Cardiac septum (tissue), 1 donor: ENCODE measurements around the gene CREBBP. TPM values are rescaled to one million over a fixed set of nuclear protein-coding genes. Genes with fewer than 3 reads are reported as not detected.

Experiments
- DNase-seq: peaks from one replicate; pipeline ENCODE4 v3.0.0-alpha.2; 2020; ENCODE audit warnings: low spot score
- intact Hi-C: fragments of 100-400 bp; cut with DNase I; formaldehyde crosslinking; loops from one replicate; pipeline ENCODE4 v1.14.0; 2022
- total RNA-seq: library from RNA; stranded (reverse); fragmentation: NEBNext Ultra II Directional; extraction: Animal tissue kit (Norgen Biotek cat#: 25700); gene quantifications from one replicate; pipeline ENCODE4 v1.2.1, GENCODE V29; 2021
- donor health status: DM: no; HTN: no; CAD: no.

CREBBP gene
- total RNA-seq, 1 donor from 2014 or later: 39.0 TPM

DNA sequence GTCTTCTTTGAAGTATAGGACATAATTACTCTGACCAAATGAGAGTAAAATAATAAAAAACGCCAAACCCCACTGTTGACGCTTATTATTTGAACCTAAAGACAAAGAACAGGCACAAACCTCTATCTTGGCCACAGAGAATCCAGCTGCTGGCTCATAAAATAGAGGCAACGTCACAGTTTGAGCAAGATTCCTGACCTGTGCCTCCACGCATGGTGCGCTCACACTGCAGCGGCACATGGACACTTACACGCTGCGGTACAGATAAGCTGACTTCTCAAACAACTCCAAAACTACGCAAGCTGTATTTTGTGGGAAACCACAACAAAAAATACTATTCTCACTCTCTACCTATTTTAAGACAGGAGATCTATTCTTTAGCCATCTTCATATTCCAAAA, 124.4 kb downstream of the CREBBP start:
- intact Hi-C loops: no loop called here
- DNase-seq: no peak

DNA sequence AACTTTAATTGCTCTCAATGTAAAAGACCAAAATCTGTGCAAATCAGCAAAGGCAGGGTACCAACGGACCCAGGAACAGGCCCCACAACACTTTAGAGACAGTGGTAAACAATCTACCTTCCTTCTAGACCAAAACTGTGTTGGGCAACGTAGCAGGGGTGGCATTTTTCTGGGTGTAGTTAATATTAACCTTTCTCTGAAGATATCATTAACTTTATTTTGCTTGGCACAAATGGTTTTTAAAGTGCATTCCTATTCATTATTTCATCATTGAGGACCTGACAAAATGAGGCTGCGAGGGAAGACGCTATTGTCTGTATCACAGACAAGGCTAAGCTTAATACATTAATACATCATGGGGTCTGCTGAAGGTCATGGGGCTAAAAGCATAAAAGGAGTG, 125.3 kb downstream of the CREBBP start:
- intact Hi-C loops: no loop called here
- no peak for DNase-seq

DNA sequence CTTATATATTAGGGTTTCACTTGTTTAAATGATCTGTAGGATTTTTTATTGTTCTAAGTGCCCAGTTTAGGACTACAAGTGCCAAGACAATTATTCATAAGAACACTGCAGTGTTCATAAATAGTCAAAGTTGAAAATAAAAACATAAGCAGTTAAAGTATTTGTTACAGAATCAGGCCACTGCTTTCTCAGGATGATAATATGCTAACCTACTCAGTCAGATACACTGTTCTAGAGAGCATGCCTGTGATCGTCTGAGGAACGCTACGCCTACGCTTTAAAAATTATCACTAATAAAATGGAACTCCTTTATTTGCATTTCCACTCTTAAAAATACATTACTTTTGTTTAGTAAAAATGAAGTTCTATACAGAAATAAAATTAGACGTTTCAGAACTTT, 125.7 kb downstream of the CREBBP start:
- intact Hi-C loops: no loop called here

DNA sequence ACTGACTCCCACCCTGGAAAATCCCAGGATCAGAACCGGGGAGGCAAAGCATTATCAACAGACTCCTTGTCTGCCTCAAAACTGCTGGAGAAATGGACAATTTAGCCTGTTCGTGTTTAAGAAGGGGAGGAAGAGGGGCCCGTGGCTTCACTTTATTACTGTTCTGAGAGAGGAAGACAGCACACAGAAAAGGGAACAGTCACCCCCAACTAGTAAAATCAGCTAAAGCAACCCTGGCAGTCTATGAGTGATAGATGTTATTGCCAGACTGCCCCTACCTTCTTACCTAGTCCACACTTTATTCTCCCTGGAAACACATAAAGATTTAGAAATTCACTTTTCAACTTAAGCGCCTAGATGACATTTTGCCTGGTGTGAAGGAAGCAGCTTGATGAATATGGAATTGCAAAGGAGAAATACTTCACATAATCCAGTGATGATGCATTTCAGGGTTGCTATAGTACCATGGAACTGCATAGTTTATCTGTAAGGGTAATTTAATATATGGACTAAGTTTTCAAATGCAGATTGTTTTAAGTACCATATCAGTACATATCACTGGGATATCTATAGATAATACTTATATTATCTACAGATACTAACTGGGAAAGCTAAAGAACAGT, 126.3 kb downstream of the CREBBP start:
- DNase-seq: no peak
- intact Hi-C loops: no loop called here

More for the DNA sequence above, 125.7 kb downstream of the CREBBP start:
- DNase-seq: no peak

DNA sequence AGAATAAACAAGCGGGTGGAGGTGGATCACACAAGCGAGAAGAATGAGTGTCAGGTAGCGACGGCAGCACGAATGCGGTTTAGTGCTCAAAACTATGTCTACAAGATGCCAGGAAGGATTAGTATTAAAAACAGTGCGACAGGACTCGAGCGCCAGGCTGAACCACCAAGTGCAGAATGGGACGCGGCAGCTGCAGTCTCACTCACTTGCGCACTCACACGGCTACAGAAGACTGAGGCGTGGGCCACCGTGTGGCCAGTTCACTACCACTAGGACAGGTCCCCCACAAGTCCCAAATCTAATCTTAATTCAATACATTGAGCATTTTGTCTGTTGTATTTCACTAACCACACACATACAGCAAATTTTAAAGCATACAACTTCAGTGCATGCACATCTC, 127.5 kb downstream of the CREBBP start:
- intact Hi-C loops: no loop called here
- DNase-seq: no peak

DNA sequence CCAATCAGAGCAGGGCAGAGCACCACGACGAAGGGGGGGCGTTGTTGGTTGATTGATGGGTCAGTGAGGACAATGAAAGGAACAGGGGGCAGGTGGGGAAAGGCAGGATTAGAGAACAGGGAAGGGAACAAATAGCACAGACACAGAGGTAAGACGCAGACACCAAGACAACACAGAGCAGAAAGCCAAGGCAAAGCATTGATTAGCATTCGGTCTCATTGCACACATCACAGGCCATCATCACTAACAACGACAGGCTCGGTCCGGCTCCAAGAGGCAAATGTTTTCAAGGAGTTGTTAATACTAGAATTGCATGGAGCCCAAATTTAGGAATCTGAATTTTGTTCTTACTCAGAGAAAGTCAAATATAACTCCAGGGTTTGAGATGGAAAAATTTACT, 128.6 kb downstream of the CREBBP start:
- intact Hi-C loops: no loop called here
- no peak for DNase-seq

DNA sequence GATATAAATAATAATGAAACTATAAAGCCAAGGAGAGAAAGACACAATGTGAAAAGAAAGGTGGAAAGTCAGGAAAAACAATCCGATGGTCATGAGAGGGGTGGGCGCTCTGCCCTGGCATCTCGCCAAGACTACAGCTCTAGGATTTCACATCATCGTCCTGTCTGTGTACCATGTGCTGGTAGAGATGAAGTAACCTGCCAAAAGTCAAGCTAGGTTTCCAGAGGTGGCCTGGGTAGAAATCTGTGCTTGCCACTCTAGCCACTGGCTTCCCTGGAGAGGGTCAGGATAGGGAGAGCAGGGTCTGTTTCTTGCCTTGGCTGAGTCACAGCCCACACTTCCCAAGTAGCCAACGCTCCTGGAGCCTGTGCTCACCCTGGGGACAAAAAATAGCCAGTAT, 132.2 kb downstream of the CREBBP start:
- intact Hi-C loops: no loop called here
- DNase-seq: no peak

DNA sequence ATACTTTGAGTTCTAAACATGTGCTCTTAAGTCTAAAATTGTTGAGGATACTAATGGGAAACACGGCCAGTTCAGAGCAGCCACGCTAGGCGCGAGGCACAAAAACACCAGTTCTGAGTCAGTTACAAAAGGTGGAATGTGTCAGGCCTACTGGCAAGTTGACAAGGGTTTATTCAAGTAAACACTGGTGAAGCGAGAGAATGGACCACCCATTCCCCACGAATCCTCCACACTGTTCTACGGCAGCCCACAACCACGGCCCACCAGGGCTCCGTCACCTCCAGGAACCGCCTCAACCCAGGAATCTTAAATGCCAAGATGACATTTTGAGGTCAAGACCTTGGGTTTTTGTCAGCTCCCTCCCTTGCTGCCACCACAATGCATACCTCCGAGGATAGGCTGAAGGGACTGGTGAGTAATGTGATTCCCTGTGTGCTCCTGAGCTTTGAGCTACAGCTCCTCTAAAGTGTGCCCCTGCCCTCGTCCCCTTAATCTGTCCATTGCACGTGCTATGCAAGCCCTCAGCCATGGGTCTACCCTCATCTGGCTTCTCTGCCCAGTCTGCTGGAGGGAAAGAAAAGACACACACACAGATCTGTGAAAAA, 134.7 kb downstream of the CREBBP start:
- intact Hi-C loops: no loop called here

DNA sequence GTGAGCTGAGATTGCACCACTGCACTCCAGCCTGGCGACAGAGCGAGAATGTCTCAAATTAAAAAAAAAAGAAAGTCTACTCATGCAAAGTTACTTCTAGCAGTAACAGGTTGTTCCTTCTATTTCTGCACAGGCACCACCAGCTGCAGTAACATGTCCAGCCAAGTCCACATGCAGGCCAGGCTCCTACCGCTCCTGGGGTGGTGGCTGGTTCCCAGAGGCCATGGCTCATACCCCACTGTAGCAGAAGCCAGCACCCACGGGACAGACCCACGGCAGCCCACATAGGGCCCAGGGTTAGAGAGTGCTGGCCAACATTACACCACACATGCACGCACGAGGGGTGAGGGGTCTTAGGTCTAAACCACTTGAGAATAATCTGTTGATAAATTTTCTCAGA, 136.5 kb downstream of the CREBBP start:
- intact Hi-C loops: no loop called here

More for the DNA sequence above, 134.7 kb downstream of the CREBBP start:
- no peak for DNase-seq

DNA sequence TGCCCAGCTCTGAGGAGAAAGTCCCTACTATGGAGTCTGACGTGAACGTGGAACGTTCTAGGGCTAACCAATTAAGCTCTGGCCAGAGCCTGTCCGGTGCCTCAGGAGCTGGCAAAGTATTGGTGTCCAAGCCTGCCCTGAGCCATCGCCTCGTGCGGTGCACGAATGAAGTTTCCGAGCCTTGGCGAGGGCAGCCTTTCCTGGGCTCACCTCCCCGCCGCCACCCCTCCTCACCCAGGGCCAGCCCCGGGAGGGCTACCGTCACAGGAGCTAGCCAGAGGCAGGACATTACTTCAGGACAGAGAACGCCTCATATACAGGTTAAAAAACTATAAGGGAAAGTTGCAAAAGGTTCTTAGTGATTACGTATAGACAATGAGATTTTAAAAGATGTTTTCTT, 139.6 kb downstream of the CREBBP start:
- intact Hi-C loops: no loop called here
- DNase-seq: peak; percentile 63

More for the DNA sequence above, 136.5 kb downstream of the CREBBP start:
- DNase-seq: no peak

DNA sequence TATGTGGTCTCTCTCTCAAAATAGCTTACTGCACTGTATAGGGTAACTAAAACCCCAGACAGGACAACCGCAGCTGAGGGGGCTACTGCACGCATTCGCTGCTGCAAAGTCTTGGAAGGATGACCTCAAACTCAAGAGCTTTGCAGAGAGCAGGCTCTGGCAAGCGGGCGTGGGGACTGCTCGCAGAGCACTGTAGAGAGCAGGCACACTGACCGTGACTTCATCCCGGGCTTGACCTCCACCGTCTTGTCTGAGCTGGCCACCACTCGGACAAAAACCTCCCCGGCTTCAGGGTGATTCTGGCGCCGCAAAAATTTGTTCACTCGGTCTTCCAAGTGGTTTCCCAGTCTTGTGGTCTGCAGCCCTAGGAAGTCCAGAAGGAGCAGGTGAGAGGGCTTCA, 140.3 kb downstream of the CREBBP start:
- intact Hi-C loops: no loop called here
- DNase-seq: no peak

DNA sequence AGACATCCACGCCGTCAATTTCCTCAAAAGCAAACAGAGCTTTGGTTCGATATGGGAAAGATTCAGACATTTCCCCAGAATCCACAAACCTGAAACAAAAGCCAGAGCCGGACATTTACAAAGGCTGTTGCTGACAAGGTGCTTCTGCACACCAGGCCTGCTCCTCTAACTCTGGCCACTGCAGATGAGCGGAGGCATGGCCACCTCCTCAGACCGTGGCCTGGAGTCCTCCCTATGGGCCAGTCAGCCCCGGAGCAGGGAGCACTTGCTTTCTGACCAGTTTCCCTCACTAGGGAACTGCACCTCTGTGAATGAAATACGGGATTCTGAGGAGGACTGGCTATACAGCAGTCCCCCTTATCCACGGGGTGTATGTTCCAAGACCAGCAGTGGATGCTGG, 140.9 kb downstream of the CREBBP start:
- no peak for DNase-seq
- intact Hi-C loops: no loop called here

DNA sequence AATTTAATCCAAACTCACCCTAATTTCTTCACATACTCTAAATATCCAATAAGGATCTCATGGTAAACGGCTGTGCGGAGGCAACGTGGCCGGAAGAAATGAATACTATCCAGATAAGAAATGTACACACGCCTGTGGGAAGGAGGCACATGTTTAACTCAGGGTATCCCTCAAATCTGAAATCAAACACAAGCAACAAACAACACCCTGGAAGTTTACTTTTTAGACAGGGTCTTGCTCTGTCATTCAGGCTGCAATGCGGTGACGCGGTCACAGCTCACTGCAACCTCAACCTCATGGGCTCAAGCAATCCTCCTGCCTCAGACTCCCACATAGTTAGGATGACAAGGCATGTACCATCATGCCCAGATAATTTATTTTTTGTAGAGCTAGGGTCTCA, 142.0 kb downstream of the CREBBP start:
- intact Hi-C loops: no loop called here
- no peak for DNase-seq

DNA sequence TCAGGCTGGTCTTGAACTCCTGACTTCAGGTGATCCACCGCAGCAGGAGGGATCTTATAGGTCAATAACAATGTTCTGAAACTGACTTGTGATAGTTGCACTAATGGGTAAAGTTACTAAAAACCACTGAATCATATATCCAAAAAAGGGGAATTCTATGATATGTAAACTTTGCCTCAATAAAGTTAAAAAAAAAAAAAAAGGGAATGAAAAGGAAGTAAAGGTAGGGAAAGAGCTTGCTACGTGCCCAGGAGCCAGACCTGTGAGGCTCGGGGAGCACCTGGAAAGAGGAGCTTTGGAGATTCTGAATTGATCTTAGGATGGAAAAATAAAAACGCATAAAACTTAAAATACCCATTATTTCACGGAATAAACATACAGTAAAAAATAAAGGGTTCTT, 142.4 kb downstream of the CREBBP start:
- intact Hi-C loops: no loop called here
- no peak for DNase-seq

DNA sequence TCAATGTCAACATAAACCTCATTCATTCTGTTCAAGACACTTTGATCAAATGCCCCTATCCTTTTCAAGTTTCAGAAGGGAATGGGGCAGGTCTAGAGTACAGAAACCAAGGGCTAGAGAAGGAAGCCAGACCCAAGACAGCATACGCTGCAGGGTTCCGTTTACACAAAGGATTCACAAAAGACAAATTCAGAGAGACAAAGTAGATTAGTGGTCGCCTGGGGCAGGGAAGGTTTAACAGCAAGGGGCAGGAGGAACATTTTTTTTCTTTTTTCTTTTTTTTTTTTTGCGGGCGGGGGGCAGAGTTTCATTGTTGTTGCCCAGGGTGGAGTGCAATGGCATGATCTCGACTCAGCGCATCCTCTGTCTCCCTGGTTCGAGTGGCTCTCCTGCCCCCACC, 143.3 kb downstream of the CREBBP start:
- intact Hi-C loops: no loop called here
- no peak for DNase-seq

DNA sequence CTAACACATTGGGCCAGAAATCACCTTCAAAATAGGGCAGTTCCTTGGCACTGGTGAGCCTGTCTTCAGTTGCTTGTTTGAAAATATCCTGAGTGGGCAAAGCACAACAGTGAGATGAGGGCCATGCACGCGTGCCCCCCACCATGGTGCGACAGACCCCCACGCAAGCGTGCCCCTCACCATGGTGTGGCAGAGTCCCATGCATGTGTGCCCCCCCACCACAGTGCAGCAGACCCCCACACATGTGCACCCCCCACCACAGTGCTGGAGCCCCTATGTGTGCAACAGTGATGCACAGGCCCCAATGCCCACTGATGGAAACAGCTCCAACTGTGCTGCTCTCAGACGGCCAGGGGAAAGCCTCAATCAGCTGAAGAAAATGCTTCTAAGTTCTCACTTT, 144.4 kb downstream of the CREBBP start:
- no peak for DNase-seq
- intact Hi-C loops: no loop called here

DNA sequence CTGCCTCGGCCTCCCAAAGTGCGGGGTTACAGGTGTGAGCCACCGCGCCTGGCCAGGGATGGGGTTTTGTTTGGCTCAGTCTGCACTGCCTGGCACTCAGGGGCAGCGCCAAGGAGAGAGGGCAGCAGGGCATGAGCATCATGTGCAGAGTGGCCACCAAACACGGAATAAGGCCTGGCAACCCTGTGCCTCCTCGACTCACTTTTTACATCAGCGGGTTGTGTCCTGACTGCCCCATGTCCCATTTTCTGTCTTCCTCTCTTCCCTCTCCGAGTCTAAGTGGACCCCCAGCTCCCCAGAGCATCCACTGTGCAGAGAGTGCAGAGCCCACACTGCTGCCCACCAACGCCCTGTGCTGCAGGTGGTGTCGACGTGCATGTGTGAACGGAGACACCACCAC, 145.0 kb downstream of the CREBBP start:
- DNase-seq: no peak

DNA sequence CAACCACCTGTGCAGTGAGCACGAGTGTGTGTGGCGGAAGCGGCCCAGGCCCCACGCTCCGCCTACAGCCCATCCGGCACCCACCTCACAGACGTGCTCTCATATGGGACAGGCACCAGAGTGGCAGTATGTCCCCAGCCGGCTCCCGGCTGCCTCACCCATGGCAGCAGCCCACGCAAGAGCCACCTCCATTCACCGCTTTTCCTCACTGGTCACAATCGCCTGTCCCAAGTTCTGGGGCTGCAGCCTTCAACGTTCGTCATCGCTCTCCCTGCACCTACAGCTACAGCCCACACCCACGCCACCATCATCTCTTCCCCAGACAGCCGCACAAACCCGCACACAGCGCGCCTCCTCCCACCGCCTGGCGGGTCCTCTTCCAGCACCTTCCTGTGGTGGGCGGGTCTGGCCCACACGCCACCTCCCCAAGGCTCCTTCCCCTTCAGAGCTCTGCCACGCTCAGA, 145.7 kb downstream of the CREBBP start:
- no peak for DNase-seq
- intact Hi-C loops: no loop called here

More for the DNA sequence above, 145.0 kb downstream of the CREBBP start:
- intact Hi-C loops: no loop called here

DNA sequence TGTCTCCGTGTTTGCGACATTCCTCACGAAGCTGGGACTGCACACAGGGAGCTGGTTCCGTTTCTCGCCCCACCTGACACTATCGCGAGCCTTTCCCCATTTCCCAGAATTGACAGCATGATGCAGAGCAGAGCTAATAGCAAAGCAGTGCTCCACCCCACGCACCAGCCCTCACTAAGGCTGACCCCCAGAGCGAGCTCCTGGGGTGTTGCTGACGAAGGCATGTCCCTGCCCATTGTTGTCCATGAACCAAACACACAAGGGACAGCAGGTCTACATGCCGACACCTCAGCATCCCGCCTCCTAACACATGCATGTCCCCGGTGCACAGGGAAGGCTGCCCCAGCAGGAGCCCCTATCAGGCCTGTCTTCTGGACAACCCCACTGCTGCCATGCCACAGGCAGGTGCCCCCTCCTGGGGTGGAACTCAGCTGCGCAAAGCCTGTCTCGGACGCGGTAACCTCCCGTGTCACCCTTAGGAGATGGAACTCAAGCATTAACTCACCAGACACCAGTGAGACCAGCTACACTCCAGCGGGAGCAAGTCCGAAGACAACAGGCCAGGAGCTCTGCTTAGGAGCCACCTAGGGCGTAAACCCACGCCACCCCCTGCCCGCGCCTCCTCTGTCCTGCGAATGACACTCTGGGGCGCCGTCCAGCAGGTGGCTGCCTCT, 146.3 kb downstream of the CREBBP start:
- DNase-seq: no peak
- intact Hi-C loops: no loop called here

DNA sequence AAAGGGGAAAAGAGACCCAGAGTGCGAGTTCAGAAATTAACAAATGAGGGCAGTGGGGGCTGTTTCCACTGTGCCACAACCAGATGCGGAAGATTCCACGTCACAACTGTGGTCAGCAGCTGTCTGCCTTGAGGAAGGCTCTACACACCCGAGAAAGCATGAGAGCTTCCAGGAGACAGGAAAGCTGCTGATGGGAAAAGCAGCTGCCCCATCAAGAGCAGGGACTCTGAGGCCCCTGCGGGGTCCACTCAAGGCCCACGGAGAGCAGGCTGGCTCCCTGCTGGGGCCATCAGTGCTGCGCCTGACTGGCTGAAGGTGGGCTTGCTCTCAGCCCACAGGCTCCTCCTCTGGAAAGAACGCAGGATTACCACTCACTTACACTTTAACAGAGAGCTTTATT, 148.3 kb downstream of the CREBBP start:
- no peak for DNase-seq
- intact Hi-C loops: no loop called here
